Spleen (tissue), 7 donors: Measurements from ENCODE around the gene MLLT10.

ENCODE experiments used
- CTCF ChIP-seq, 11 experiments: fragments of 200-600 bp in 7 of 11; fragments of 450-650 bp in 4 of 11; sonication (generic) in 4 of 11; IDR thresholded peaks in 8 of 11; conservative IDR thresholded peaks in 3 of 11; 1 replicate in 7 of 11; 2 replicates in 4 of 11; pipeline versions ENCODE4 v1.4.0 to v1.8.0; 2016 to 2021; ENCODE audit warnings: antibody characterized with exemption in 11 of 11, inconsistent platforms in 4 of 11, mild to moderate bottlenecking in 1 of 11
- POLR2A ChIP-seq, 3 donors: fragments of 450-650 bp; IDR thresholded peaks; one replicate each; pipeline ENCODE4 v1.5.1; 2017; ENCODE audit warnings: antibody characterized with exemption in 3 of 3, mild to moderate bottlenecking in 1 of 3
- POLR2AphosphoS5 ChIP-seq, 3 donors: sonication (generic); formaldehyde crosslinking; IDR thresholded peaks; one replicate each; pipeline ENCODE4 v1.5.1; 2017; ENCODE audit warnings: antibody characterized with exemption in 3 of 3
- donor health status: DM: no; HTN: no; CAD: no; lungs with moderate emphysema.
- donor health status: DM: no; HTN: no; CAD: no.
- donor health status: DM: no; HTN: no; CAD: no.

- TF ChIP-seq CTCF (IDR thresholded peaks at IDR 0.05 in 8 of 11, conservative IDR thresholded peaks at IDR 0.05 in 3 of 11) (no peak), POLR2A (IDR thresholded peaks at IDR 0.05) (no peak), POLR2AphosphoS5 (IDR thresholded peaks at IDR 0.05) (no peak)
Measured at GRCh38 chr10:21530168-21530567, 3.9 kb upstream of the MLLT10 start.
